NCI-H748 (cell line): ENCODE results near the gene JKAMP.
A peak's percentile ranks its signal among the peaks of the same experiment; 100 is the strongest.

ENCODE experiments used
- DNase-seq: peaks from one replicate; lab custom pipeline; 2025; ENCODE audit not compliant: unreplicated experiment; lab: John Stamatoyannopoulos, UW

The JKAMP gene

DNA sequence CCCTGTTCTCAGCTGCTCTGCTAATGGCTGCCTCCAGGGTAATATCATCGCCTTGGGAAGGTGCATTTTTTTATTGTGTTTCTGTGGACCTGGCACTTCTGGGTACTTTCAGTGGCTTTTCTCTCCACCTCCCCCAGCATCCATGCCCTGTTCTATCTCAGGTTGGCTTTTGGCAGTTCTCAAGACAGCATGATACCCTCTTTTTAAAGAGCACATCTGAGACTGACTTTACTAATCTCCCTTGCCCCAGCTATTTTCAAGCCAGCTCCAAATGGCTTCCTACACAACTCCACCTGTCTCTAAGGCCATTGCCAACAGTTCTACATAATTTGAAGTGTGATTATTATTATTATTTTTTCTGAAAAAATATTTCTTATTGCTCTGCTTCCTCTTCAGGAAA, 53.2 kb downstream of the JKAMP start:
- DNase-seq = no peak

DNA sequence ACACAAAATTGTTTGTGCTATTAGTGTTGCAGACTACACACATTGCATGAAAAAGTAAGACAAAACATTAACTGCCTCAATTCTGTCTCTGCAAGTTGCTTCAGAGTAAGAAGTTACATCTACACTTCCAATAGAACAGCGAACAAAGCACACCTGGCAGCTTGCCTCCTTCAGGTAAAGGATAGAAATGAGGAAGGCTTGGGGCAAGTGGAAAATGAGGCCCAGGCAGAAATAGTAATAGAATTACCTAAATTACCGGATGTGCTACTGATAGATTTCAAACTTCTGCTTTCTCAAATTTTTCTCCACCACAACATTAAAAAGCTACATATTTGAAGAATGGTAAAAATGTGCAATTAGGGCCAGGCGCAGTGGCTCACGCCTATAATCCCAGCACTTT, 54.6 kb downstream of the JKAMP start:
- no peak for DNase-seq

DNA sequence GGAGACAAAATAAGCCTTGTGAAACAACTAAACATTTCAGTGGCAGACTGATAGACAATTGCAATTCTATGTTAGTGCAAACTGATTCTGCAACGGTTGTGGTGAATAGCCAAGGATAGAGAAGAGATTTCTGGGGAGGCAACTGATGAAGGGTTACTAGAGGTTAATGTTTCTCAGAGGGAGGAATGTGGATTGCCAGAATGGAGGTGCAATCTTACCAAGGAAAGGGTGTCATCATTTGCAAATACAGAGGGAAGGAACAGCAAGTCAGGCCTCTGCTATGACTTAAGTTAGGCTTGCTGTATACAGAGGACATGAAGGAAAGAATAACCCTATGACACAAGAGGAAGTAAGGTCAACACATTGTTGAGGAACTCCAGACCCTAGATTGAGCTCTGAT, 56.5 kb downstream of the JKAMP start:
- no peak for DNase-seq

DNA sequence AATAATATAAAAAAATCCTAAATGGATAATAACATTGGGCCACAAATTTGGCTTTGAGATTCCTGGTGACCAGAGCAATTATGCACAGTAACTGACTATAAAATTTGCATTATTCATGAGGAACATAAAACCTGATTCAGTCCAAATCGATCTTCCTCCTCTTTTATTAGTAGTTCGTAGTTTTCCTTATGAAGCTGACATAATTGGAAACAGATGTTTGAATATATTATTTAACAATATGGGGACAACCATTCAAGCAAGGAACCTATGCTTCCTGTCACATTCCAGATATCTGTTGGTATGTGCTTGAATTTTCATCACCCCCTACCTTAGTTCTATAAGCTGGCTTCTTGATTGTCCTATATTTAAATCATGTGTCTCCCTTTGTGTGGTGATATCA, 57.4 kb downstream of the JKAMP start:
- no peak for DNase-seq

DNA sequence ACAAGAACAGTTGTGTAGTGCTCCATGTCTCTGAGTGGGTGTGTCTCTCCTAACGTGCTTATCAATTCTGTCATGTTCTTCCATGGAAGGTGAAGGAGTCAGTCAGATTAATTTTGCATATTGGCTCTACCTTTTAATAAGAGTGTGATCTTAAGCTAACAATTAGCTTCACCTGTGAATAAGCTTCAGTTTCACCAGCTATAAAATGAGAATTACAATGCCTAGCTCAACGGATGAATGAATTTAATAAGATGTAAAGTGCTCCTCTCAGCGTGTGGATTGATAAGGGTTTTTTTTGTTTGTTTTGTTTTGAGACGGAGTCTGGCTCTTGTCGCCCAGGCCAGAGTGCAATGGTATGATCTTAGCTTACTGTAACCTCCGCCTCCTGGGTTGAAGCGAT, 59.6 kb downstream of the JKAMP start:
- DNase-seq = peak; percentile 48

DNA sequence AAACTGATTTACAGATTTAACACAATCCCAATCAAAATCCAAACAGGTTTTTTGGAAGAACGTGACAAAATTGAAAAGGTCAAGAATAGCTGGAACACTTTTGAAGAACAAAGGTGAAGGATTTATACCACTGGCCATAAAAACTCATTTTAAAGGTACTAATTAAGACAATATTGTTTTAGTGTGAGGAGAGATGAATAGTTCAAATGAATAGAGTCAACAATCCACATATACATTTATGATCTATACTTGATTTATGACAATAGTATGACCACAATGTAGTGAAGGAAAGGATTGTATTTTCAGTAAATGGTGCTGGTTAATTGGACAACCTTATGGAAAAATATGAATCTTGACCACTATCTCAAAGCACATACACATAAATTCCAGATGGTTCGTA, 63.0 kb downstream of the JKAMP start:
- no peak for DNase-seq
